ENCODE results near the gene TTC21A.

TTC21A gene

DNA sequence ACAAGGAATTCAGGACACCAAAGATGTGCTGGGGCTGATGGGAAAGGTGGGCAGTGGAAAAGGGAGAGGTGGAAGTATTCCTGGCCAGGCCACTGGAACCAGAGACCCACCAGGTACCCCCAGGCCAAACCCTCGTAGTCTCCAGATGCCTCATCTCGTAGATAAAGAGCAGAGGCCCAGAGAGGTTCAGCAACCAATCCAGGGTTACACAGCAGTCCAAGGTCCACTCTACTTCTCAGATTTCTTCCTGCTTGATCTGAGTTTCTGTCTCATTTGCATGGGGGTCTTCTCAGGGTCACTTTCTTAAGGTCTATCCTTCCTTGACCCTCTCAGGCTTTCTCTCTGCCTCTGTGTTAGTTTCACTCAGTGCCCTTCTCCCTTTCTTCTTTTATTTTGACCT, 5.1 kb downstream of the TTC21A start:
- in situ Hi-C loops (cut with HindIII; ENCODE audit: low pct_ligation_motif_present, low sequenced_read_pairs), result loop anchor here (25.0 kb wide), 1 partner anchor 175 kb away; the partner anchor contains the start of gene CX3CR1
- no peaks in the 10 kb centered on the region for H3K27me3 ChIP-seq (replicated peaks)
- TF ChIP-seq, protein P1, sequence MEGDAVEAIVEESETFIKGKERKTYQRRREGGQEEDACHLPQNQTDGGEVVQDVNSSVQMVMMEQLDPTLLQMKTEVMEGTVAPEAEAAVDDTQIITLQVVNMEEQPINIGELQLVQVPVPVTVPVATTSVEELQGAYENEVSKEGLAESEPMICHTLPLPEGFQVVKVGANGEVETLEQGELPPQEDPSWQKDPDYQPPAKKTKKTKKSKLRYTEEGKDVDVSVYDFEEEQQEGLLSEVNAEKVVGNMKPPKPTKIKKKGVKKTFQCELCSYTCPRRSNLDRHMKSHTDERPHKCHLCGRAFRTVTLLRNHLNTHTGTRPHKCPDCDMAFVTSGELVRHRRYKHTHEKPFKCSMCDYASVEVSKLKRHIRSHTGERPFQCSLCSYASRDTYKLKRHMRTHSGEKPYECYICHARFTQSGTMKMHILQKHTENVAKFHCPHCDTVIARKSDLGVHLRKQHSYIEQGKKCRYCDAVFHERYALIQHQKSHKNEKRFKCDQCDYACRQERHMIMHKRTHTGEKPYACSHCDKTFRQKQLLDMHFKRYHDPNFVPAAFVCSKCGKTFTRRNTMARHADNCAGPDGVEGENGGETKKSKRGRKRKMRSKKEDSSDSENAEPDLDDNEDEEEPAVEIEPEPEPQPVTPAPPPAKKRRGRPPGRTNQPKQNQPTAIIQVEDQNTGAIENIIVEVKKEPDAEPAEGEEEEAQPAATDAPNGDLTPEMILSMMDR (IDR thresholded peaks at IDR 0.05; ENCODE audit: low read depth, low read length, missing control alignments), result no peak
- no peak for DNase-seq
- no peak overlapping the region for H3K4me3 ChIP-seq (ENCODE audit: low read depth, low read length)
- no peaks in the 10 kb centered on the region for H3K36me3 ChIP-seq (replicated peaks)
- no peak overlapping the region for H3K27ac ChIP-seq

DNA sequence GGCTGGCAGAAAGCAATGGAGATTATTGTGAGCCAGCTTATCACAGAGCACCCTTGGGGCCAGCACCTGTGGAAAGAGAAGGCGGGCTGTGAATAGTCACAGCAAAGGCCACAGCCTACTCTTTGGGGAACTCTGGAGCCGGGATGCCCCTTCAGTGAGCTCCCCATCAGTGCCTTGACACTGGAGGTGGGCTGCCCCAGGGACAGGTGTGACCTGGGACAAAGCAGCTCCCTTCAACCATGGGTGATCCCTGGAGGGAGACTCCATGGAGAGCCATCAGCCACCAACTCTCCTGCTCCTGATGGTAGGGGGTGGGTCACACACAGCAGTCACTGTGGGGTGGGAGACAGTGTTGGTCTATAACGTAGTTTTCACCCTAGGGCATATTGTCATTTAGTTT, 5.8 kb downstream of the TTC21A start:
- Histone ChIP-seq H3K36me3 (replicated peaks) (no peaks in the 10 kb centered on the region), H3K27ac (no peak overlapping the region), H3K27me3 (replicated peaks) (no peaks in the 10 kb centered on the region), H3K4me3 (ENCODE audit: low read depth, low read length) (no peak overlapping the region)
- TF ChIP-seq, protein P1 (IDR thresholded peaks at IDR 0.05; ENCODE audit: low read depth, low read length, missing control alignments), result no peak
- DNase-seq, result no peak
- in situ Hi-C loops (cut with HindIII; ENCODE audit: low pct_ligation_motif_present, low sequenced_read_pairs), result loop anchor here (25.0 kb wide), 1 partner anchor 174 kb away; the partner anchor contains the start of gene CX3CR1

DNA sequence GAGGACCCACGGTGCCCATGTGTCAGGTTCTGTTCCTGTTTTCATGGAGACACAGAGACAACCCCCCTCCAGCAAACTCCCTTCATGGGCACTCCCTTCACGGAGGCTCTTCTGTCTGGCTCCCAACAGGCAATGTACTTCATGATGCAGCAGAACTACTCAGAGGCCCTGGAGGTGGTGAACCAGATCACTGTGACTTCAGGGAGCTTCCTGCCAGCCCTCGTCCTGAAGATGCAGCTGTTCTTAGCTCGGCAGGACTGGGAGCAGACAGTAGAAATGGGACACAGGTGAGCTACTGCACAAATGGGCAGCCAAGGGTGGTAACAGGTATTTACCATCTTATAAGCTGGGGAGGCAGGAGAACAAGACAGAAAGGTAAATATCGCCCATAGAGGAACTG, 7.0 kb downstream of the TTC21A start:
- no peak overlapping the region for H3K27ac ChIP-seq
- DNase-seq, result no peak
- no peaks in the 10 kb centered on the region for H3K36me3 ChIP-seq (replicated peaks)
- in situ Hi-C loops (cut with HindIII; ENCODE audit: low pct_ligation_motif_present, low sequenced_read_pairs), result loop anchor here (25.0 kb wide), 1 partner anchor 173 kb away; the partner anchor contains the start of gene CX3CR1
- no peaks in the 10 kb centered on the region for H3K27me3 ChIP-seq (replicated peaks)
- no peak overlapping the region for H3K4me3 ChIP-seq (ENCODE audit: low read depth, low read length)
- TF ChIP-seq, protein P1 (IDR thresholded peaks at IDR 0.05; ENCODE audit: low read depth, low read length, missing control alignments), result no peak

DNA sequence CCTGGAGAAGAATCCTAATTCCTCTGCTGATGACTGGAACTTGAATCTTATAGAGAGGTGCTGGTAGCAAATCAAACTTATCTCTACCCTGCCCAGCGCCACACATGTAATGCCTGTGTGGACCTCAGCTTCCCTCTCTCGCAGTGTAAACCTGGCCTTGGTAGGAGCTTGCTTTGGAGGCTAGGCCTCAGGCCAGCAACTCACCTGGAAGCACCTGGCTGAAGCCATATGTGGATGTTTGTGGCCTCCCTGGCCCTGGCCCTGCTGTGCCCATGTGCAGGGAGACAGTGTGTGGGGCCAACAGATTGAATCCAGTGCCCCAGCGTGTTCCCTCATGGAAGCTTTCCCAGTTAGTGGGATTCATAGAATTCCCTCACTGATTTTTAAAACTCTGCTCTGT, 8.4 kb downstream of the TTC21A start:
- Histone ChIP-seq H3K27ac (no peak overlapping the region), H3K27me3 (replicated peaks) (no peaks in the 10 kb centered on the region), H3K4me3 (ENCODE audit: low read depth, low read length) (no peak overlapping the region), H3K36me3 (replicated peaks) (no peaks in the 10 kb centered on the region)
- DNase-seq, result no peak
- in situ Hi-C loops (cut with HindIII; ENCODE audit: low pct_ligation_motif_present, low sequenced_read_pairs), result loop anchor here (25.0 kb wide), 1 partner anchor 171 kb away; the partner anchor contains the start of gene CX3CR1
- TF ChIP-seq, protein P1 (IDR thresholded peaks at IDR 0.05; ENCODE audit: low read depth, low read length, missing control alignments), result no peak

DNA sequence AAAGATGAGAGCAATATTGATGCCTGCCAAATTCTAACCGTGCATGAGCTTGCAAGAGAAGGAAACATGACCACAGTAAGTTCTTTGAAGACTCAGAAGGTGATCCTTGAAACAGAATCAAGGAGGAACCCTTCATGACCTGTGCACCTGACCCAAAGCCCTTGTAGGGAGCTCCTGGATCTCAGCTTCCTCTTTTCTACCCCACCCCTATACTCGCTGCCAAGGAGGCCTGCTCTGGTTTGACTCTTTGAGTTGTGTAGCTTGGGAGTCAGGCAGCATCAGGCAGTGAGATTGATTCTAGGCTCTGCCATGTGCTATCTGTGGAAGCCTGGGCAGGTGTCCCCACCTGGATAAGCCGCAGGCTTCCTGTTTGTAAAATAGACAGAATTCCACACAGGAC, 10.6 kb downstream of the TTC21A start:
- TF ChIP-seq, protein P1 (IDR thresholded peaks at IDR 0.05; ENCODE audit: low read depth, low read length, missing control alignments), result no peak
- H3K4me3 ChIP-seq (ENCODE audit: low read depth, low read length), result no peak overlapping the region
- no peaks in the 10 kb centered on the region for H3K27me3 ChIP-seq (replicated peaks)
- DNase-seq, result no peak
- no peak overlapping the region for H3K27ac ChIP-seq
- in situ Hi-C loops (cut with HindIII; ENCODE audit: low pct_ligation_motif_present, low sequenced_read_pairs), result loop anchor here (25.0 kb wide), 1 partner anchor 169 kb away; the partner anchor contains the start of gene CX3CR1
- no peaks in the 10 kb centered on the region for H3K36me3 ChIP-seq (replicated peaks)

Measured in brain microvascular endothelial cell (primary cell).